Measurements from ENCODE around the gene ANKRD23.
A peak's percentile ranks its signal among the peaks of the same experiment; 100 is the strongest.
"Not testable (repeated sequence)": the region's sequence is repeated elsewhere in the genome, so short reads cannot be mapped to it uniquely, and the experiment has no call there.

ANKRD23 gene

GRCh38 chr2:96863056-96863455, 19.2 kb upstream of the ANKRD23 start:
- not testable (repeated sequence) for DNase-seq

- DNase-seq = no peak
Measured at GRCh38 chr2:96861074-96861473, 17.3 kb upstream of the ANKRD23 start.

- DNase-seq = no peak
Measured at GRCh38 chr2:96860065-96861029, 16.5 kb upstream of the ANKRD23 start.

GRCh38 chr2:96859681-96860064, 15.9 kb upstream of the ANKRD23 start:
- peak in 1 of 2 donors; percentile 11 for DNase-seq

GRCh38 chr2:96859099-96859649, 15.4 kb upstream of the ANKRD23 start:
- DNase-seq = peak in 1 of 2 donors; percentile 33

- peak; percentile 97 to 99 for DNase-seq
Measured at GRCh38 chr2:96857667-96858372, 14.0 kb upstream of the ANKRD23 start, which contains the start of gene ANKRD39. ANKRD39 (minus strand) TSS chr2:96858016; CDS start chr2:96857987, 29 bp downstream.

- peak in 1 of 2 donors; percentile 16 for DNase-seq
Measured at GRCh38 chr2:96856776-96857666, 13.2 kb upstream of the ANKRD23 start.

GRCh38 chr2:96853321-96853720, 9.5 kb upstream of the ANKRD23 start:
- no peak for DNase-seq

GRCh38 chr2:96852667-96853066, 8.8 kb upstream of the ANKRD23 start:
- DNase-seq = no peak

- DNase-seq = no peak
Measured at GRCh38 chr2:96848264-96848663, 4.4 kb upstream of the ANKRD23 start.

GRCh38 chr2:96847586-96847985, 3.8 kb upstream of the ANKRD23 start:
- DNase-seq = no peak

- DNase-seq = no peak
Measured at GRCh38 chr2:96846825-96847224, 3.0 kb upstream of the ANKRD23 start.

GRCh38 chr2:96844405-96844808, 586 bp upstream of the ANKRD23 start:
- no peak for DNase-seq

GRCh38 chr2:96842600-96842999, 1.2 kb downstream of the ANKRD23 start:
- DNase-seq = no peak

- no peak for DNase-seq
Measured at GRCh38 chr2:96841701-96842495, 1.9 kb downstream of the ANKRD23 start.

- DNase-seq = no peak
Measured at GRCh38 chr2:96839875-96840850, 3.7 kb downstream of the ANKRD23 start.

GRCh38 chr2:96839293-96839874, 4.4 kb downstream of the ANKRD23 start:
- DNase-seq = no peak

- DNase-seq = no peak
Measured at GRCh38 chr2:96838345-96839292, 5.2 kb downstream of the ANKRD23 start.

GRCh38 chr2:96837575-96837974, 6.2 kb downstream of the ANKRD23 start:
- no peak for DNase-seq
